Thoracic aorta (tissue), 2 donors: ENCODE measurements around the gene C4orf51. TPM values are rescaled to one million over a fixed set of nuclear protein-coding genes. Genes with fewer than 3 reads are reported as not detected.

Experiments
- ATAC-seq: fragments of 150-250 bp; one replicate; pipeline ENCODE4 v1.8.0; 2017; ENCODE audit warnings: low read depth; ENCODE audit not compliant: insufficient number of reproducible peaks, low FRiP score
- DNase-seq: peaks from one replicate; pipeline ENCODE4 v3.0.0-alpha.2; 2020; ENCODE audit warnings: low spot score
- H3K27ac ChIP-seq, 2 donors: fragments of 200-600 bp; sonication (generic); 1 replicate in 1 of 2; 2 replicates in 1 of 2; pipeline ENCODE4 v1.5.1; 2016; ENCODE audit warnings: mild to moderate bottlenecking in 2 of 2, moderate library complexity in 2 of 2
- H3K27me3 ChIP-seq: fragments of 200-600 bp; sonication (generic); replicated peaks from 2 replicates; pipeline ENCODE4 v1.6.0; 2016; ENCODE audit warnings: mild to moderate bottlenecking; ENCODE audit not compliant: insufficient read depth
- H3K36me3 ChIP-seq: fragments of 200-600 bp; sonication (generic); one replicate; pipeline ENCODE4 v1.5.1; 2016
- H3K4me1 ChIP-seq, 2 donors: fragments of 200-600 bp; sonication (generic); 1 replicate in 1 of 2; 2 replicates in 1 of 2; pipeline versions ENCODE4 v1.5.1 to v1.6.0; 2016; ENCODE audit warnings: low read depth in 2 of 2, mild to moderate bottlenecking in 1 of 2; ENCODE audit not compliant: control insufficient read depth in 1 of 2
- H3K4me3 ChIP-seq: fragments of 200-600 bp; sonication (generic); 2 replicates; pipeline ENCODE4 v1.5.1; 2016; ENCODE audit warnings: mild to moderate bottlenecking
- H3K9me3 ChIP-seq: fragments of 200-600 bp; sonication (generic); 2 replicates; pipeline ENCODE4 v1.5.1; 2016
- total RNA-seq, 2 donors: library from RNA; depleted of rRNA; stranded (reverse); fragments of >200 nt; gene quantifications; one replicate each; pipeline versions ENCODE4 v1.1.0 to v1.2.3, GENCODE V29; 2016
- TF ChIP-seq, protein P1 (sequence below): fragments of 200-600 bp; sonication (generic); IDR thresholded peaks from one replicate; pipeline ENCODE4 v1.5.1; 2019; ENCODE audit warnings: antibody characterized with exemption

C4orf51 gene
- total RNA-seq, 2 donors from 2014 or later: not detected

DNA sequence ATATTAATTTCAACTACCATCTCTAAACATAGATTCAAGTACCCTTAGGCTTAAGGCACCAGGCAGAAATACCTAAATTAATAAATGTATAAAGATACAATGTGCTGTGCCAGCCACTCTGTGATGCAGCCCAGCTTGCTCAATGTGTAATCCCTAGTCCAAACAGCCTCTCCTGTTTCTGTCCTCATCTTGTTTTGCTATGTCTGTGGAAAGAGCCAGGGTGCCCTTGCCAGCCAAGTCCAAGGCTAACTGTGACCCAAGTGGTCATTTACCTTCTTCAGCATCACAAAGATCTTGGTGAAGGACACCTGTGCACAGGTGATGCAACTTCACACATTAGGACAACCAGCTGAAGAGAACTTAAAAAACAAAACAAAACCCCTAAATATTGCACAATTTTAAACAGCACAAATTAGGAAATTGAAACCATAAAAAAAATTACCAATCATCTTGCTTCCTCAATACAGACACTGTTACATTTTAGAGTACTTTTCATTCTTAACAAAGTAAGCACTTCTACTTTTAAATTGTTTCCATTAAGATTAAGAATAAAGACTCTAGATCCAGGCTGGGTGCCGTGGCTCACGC lies 89.6 kb downstream of the C4orf51 start:
- Histone ChIP-seq H3K9me3 (peaks cover 3% of the 10 kb centered on the region), H3K27me3 (no peaks in the 10 kb centered on the region), H3K4me1 (peaks cover 4 to 15% of the 10 kb centered on the region in 2 donors), H3K4me3 (no peak overlapping the region), H3K27ac (no peak overlapping the region), H3K36me3 (peaks cover 29% of the 10 kb centered on the region)
- TF ChIP-seq, protein P1, sequence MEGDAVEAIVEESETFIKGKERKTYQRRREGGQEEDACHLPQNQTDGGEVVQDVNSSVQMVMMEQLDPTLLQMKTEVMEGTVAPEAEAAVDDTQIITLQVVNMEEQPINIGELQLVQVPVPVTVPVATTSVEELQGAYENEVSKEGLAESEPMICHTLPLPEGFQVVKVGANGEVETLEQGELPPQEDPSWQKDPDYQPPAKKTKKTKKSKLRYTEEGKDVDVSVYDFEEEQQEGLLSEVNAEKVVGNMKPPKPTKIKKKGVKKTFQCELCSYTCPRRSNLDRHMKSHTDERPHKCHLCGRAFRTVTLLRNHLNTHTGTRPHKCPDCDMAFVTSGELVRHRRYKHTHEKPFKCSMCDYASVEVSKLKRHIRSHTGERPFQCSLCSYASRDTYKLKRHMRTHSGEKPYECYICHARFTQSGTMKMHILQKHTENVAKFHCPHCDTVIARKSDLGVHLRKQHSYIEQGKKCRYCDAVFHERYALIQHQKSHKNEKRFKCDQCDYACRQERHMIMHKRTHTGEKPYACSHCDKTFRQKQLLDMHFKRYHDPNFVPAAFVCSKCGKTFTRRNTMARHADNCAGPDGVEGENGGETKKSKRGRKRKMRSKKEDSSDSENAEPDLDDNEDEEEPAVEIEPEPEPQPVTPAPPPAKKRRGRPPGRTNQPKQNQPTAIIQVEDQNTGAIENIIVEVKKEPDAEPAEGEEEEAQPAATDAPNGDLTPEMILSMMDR: no peak
- ATAC-seq: no peak
- no peak for DNase-seq

DNA sequence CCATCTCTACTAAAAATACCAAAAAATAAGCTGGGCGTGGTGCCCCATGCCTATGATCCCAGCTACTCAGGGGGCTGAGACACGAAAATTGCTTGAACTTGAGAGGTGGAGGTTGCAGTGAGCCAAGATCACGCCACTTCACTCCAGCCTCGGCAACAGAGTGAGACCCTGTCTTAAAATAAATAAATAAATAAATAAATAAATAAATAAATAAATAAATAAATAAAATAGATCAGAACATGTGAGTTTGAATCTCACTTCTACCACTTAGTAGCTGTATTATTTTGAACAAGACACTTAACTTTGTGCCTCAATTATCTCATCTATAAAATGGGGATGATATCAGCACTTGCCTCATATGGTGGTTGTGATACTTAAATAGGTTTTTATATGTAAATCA lies 90.2 kb downstream of the C4orf51 start:
- TF ChIP-seq, protein P1: no peak
- H3K4me1 ChIP-seq: peaks cover 4 to 15% of the 10 kb centered on the region in 2 donors
- no peak for ATAC-seq

DNA sequence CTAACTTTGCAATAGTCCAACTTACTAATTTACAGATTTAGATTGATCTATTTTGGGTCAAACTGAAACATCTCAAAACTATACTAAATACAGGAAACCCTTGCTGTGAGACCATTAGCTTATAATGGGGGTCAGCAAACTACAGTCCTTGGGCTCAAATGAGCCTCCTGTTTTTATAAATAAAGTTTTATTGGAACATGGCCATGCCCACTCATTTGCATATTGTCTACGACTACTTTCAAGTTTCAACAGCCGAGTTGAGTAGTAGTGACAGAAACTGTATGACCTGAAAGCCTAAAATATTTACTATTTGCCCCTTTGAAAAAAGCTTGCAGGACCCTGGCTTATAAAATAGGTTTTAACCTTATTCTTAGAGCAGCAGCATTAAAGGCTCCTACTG lies 92.4 kb downstream of the C4orf51 start:
- no peak for ATAC-seq
- H3K4me3 ChIP-seq: no peak overlapping the region
- H3K36me3 ChIP-seq: peaks cover 22% of the 10 kb centered on the region
- no peak for DNase-seq
- peaks cover 3% of the 10 kb centered on the region for H3K9me3 ChIP-seq
- peaks cover 4 to 15% of the 10 kb centered on the region in 2 donors for H3K4me1 ChIP-seq
- H3K27me3 ChIP-seq: no peaks in the 10 kb centered on the region
- TF ChIP-seq, protein P1: no peak
- H3K27ac ChIP-seq: no peak overlapping the region

More for the DNA sequence above, 90.2 kb downstream of the C4orf51 start:
- Histone ChIP-seq H3K27me3 (no peaks in the 10 kb centered on the region), H3K4me3 (no peak overlapping the region), H3K27ac (no peak overlapping the region), H3K9me3 (peaks cover 3% of the 10 kb centered on the region), H3K36me3 (peaks cover 26% of the 10 kb centered on the region)
- DNase-seq: no peak

DNA sequence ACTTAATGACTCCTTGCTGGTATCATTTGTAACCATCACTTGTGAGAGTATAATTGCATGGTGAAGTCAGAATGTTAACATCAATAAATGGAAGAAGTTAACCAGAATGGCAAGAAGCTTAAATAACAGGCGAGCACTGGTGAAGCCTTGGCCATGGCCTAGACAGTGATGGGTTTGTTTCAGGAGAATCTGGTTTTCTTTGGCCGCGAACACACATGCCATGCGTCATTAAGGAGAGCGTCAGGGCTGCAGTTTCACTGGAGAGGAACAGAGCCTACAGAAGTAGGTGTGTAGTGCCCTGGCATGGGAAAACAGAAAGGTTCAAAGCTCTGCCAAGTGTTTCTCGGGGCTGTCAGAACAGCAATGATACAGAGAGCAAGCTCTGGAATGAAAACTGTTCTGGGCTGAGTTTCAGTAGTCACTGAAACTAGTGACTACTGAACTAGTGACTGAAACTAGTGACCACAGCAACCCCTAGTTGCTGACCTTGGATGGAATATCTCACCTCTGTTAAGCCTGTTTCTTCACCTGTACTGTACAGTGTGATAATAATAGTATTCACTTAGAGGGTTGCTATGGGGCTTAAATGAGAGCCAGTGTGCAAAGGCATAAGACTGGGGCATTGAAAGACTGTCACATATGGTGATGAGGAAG lies 93.8 kb downstream of the C4orf51 start:
- no peak for DNase-seq
- H3K4me1 ChIP-seq: peaks cover 4 to 15% of the 10 kb centered on the region in 2 donors
- peaks cover 23% of the 10 kb centered on the region for H3K36me3 ChIP-seq
- peak overlapping the region; percentile 3 to 55 for H3K27ac ChIP-seq
- TF ChIP-seq, protein P1: no peak
- H3K4me3 ChIP-seq: no peak overlapping the region
- no peaks in the 10 kb centered on the region for H3K27me3 ChIP-seq
- no peaks in the 10 kb centered on the region for H3K9me3 ChIP-seq
- ATAC-seq: no peak

DNA sequence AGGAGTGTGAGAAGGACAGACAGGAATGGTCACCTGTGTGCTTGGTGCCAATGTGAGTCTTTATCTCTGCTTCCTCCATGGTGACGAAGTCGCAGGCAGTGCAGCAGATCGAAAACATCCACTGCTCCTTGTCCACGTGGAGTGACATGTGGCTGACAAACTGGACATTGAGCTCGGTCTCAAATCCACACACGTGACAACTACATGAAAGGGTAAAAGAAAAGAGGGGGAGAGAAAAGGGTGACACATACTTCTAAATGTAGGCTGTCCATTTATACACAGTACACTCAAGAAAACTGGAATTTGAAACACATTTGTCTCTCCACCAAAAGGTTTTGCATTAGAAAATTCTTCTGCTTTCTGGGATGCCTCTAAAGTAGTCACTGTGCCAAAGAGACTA lies 94.5 kb downstream of the C4orf51 start:
- ATAC-seq (no peak), DNase-seq (no peak)
- Histone ChIP-seq H3K27ac (peak overlapping the region; percentile 3 to 55), H3K4me3 (no peak overlapping the region), H3K27me3 (no peaks in the 10 kb centered on the region), H3K4me1 (peaks cover 4 to 15% of the 10 kb centered on the region in 2 donors), H3K36me3 (peaks cover 26% of the 10 kb centered on the region), H3K9me3 (no peaks in the 10 kb centered on the region)
- TF ChIP-seq, protein P1: no peak
